NCI-H1930 (cell line): ENCODE measurements around the gene HSD11B2.

Source experiments
- DNase-seq, 2 experiments: peaks; one replicate each; lab custom pipeline; 2025; lab: John Stamatoyannopoulos, UW

HSD11B2 gene

DNA sequence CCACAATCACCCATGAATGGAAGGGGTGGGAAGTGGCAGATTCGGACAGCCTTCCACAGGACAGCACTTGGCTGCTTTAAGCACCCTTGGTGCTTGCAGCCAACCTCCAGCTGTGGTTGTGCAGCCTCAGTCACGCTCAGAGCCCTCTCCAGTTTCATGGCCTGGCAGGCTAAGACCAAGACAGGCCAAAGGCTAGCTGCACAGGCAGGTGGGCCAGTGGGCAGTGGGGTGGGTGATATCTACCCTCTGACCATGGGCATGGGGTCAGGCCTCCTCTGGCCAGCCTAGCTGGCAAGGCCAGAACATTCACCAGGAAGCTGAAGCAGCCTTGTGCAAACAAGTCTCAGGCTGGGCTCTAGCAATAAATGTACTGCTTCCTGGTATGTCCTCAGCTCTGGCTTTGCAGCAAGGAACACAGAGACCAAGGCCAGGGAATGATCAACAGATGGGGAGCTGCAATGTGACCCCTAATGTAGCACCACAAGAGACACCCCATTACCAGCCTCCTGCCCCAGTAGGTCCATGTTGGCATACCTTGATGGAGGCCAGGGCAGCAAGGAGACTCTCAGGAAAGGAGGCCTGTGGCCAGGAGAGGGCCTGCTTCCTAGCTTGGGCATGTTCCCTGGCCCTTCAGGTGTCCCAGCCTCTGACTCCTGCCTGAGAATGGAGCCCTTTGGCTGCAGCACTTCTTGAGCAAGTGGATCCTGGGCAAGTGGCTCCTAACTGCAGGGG lies 20.9 kb downstream of the HSD11B2 start:
- DNase-seq: no peak

DNA sequence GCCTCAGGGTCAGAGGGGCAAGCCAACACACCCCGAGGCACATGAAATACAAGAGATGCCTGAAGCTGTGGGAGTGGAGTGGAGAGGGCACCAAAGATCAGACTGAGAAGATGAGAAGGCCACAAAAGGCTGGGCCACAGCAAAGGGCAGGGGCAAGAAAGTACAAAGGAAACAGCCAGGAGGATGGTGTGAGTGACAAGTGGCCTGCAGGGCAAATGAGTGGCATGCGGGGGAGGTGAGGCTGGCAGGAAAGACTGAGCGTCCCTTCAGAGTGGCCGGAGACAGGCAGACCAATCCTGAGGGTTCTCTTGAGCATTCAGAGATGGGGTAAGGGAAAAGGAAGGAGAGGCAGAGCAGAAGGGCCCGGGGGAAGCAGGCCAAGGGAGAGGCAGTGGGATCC lies 23.2 kb downstream of the HSD11B2 start:
- no peak for DNase-seq

DNA sequence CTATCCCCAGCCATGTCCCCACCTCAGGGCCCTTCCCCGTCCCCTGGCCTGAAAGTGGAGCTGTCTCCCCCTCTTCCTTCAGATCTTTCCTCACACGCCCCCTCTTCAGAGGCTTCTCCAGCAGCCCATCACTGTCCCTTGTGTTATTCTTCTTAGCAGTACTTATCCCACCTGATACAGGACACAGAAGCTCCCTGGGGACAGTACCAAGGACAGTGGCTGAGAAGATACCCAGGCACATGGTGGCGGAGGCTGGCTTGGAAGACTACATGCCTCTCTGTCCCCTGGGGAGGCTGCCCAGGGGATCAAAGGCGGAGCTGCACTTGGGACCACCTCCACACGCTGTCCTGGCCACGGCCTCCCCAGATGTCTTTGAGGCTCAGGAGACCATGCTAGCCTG lies 23.9 kb downstream of the HSD11B2 start:
- DNase-seq: no peak

DNA sequence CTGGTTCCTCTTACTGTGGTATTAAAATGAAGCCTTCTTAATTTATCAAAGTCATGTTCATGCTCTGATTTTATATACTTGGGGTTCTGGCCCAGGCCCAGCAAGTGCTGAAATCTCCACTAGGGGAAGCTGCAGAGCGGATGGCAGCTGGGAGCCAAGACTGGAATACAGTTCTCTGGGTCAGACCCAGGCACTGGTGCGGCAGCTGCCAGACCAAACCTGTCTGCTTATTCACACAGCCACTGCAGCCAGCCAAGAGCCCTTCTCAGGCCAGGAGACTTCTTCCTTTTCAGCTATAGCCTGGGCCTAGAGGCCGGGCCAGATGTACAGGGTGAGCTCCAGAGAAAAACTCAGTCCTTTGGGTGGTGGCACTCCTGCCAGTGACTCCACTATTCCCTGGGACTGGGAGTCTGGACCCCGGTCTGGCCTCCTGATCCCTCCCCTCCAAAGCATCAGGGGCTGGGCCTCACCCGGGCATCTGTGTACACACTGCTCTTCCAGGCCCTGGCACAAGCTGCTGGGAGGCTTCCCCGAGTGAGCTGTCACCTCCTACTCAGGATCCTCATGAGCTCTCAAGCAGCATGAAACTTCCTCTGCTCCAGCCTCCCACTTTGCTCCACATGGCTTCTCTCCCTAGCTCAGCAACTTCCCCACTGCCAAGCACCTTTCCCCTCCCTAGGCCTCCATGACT lies 25.6 kb downstream of the HSD11B2 start:
- no peak for DNase-seq

DNA sequence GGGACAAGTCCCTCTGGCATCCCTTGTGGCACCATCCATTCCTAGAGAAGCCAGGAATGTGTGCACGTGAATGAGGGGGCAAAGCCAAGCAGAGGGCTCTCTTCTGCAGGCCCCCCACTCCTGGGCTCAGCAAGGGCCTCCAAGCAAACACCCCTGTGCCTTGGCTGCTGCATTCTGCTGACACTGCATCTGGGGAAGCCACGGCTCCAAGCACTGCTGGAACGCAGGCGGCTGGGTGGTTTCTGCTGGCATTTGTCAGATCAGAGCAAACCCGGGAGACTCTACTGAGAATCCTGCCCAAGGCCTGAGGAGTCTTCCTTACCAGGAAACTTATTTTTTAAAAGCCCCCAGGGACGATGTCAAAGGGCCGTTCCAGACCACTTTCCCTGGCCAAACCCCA lies 26.7 kb downstream of the HSD11B2 start:
- DNase-seq: no peak

DNA sequence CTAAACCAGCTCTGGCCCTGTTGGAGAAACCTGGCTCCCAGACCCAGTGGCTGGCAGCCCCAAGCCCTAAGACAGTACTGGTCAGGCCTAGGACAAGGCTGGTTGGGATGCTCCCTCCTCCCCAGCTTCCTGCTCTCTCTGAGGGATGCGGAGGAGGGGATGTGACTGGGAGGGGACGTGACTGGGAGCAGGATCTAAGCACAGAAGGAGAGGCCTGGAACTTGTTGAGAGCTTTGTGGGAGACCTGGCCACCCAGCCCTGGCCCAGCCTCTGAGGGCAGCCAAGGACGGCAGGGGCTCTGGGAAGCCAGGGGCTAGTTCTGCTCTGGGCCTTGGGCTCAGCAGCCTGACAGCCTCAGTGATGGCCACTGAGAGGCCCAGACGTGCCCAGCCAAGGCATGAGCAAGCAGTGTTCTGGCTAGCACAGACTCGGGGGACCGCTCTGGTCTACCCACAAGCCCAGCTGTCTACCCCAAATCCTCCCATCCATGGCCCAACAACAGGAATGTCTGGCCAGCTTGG lies 27.3 kb downstream of the HSD11B2 start:
- no peak for DNase-seq

DNA sequence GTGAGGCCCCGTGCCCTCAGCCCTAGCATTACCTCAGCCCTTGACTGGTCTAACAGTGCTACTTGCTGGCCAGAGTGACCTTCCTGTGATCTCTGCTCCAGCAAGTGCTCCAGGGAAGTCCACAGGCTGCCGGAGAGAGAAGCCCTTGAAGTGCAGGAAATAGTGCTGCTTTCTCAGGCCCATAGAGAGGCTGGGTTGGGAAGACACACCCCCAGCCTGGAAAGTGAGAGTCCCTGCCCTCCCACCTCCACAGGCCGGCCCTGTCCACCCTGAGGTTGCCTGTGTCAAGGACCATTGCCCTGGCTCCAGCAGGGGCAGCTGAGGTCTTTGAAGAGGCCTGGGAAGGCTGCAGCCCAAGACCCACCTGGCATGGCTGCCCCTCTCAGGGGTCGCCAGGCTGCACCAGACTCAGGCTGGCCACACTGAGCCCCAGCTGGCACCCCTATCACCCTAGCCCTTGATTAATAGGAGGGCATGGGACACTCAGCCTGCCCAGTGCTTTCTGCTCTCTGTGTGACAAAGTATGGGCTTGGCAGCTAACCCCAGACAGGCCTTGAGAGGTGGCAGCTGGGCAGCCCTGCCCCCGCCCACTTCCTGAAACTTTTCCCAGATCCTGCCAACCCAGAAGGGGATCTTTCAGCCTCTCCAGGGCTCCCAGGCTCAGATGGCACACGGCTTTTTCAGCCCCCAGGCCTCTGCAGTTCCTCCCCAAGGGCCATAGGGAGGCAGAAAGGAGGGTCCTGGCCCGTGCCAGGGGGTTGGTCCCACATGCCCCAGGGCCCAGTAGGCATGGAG lies 28.3 kb downstream of the HSD11B2 start:
- DNase-seq: no peak

DNA sequence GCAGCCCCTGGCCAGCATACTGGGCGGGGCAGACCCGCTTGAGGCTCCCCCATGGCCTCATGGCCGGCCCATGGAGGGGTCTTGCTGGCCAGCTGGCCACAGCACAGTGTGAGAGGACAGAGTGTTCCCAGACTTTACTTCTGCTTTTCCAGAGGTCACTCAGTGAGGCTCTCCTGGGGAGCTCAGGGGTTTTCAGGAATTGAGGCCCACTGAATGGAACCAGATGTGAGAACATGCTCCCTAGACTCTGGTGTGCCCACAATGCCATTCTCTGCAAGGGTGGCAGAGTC lies 28.9 kb downstream of the HSD11B2 start:
- DNase-seq: no peak

DNA sequence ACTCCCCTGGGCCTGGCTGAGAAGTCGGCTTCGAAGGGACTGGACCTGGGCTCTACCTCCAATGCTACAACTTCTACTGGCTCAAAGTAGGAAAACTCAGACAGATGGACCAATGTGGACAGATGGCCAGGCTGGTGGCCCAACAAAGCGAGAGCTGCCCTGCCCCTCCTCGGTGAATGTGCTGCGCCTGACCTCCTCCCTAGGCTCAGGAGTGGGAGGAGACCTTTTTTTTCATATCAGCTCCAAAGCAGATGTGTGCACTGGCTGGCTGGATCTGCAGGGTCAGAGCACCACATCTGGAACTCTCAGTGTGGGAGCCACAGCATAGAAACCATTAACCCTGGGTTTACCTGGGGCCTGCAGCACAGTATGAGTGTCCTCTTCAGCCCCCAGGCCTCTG lies 29.2 kb downstream of the HSD11B2 start:
- no peak for DNase-seq

DNA sequence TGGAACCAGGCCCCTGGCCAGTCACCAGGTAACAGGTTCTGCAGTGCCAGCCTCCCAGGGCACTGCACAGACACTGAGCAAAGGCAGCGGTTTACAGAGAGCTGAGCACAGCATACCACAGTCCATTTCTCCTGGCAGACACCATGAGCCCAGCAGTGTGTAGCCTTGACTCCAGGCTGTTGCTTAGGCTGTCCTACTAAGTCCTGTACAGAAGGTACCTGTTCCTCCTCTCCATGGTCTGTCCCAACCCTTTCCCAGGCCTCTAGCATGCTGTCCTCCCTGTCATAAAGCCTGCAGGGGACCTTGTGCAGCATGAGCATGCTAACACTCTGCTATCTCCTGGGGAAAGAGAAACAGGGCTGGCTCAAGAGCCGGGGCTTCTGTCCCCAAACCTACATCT lies 30.0 kb downstream of the HSD11B2 start:
- DNase-seq: no peak

DNA sequence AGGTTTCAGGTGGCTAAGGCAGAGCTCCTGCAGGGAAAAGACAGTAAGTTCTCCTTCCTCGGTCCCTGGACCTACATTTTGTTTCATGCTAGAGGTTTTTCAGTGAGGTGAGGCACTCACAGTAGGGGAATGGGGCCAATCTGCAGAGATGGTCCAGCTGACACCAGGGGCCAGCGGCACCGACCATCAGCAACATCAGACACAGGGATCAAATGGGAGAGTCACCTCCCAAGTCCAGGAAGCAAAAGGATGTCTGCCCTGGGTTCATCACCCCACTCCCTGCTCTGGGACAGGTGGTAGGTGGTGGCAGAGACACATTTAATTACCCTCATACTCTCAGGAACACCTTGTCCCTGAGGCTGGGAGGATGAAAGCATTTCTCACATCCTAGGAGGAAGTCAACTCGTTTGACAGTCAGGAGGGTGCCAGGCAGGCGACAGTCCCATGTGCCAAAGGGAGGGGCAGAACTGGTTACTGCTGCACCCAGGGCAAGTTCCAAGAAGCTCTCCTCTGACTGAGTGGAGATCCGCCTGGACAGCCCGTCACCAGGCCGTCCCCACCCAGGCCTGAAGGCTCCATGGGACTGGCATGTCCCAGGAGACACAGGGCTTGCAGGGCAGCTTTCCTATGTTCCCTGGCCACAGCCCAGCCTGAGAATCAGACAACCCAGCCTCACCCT lies 30.8 kb downstream of the HSD11B2 start:
- DNase-seq: no peak

DNA sequence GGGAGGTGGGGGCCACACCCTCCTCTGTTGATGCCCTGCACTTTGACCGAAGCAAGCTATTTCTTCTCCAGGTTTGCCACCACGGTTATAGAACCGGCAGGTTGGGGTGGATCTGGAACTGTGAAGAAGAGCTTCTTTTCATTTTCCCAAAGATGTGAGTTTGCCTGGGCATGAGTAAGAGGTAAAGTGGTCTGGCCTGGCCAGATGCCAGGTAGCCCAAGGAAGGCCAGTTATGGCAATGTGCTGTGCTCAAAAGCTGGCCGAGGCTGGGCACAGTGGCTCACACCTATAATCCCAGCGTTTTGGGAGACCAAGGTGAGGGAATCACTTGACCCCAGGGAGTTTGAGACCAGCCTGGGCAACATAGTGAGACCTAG lies 31.3 kb downstream of the HSD11B2 start:
- no peak for DNase-seq

DNA sequence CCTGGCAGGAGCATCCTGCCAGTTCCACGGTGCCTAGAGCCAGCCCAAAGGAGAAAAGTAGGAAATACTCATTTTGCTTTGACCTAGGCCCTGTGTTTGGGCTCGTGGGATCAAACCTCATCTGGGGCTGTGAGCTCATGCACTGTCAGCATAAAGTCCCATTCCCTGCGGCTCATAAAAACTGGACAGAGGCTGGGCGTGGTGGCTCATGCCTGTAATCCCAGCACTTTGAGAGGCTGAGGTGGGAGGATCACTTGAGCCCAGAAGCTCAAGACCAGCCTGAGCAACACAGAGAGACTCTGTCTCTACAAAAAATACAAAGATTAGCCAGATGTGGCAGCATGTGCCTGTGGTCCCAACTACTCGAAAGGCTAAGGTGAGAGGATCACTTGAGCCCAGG lies 32.1 kb downstream of the HSD11B2 start:
- DNase-seq: no peak

DNA sequence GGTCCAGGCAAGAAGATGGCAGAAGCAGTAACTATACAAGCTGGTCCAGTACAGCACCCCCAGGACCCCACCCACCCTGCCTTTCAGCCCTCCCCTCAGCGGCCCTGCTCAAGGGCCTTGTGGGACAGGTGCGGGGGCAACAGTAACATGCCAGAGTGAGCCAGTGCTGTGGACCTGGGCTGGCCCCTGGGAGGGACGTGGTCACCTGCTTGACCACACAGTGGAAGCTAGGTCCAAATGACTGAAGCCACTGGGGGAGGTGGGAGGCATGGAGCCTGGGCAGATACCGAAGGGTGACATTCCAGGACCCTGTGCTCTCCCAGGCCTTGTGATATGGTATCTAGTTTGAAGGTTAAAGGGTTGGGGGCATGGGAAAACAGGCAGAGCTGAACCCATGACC lies 32.8 kb downstream of the HSD11B2 start:
- DNase-seq: no peak

DNA sequence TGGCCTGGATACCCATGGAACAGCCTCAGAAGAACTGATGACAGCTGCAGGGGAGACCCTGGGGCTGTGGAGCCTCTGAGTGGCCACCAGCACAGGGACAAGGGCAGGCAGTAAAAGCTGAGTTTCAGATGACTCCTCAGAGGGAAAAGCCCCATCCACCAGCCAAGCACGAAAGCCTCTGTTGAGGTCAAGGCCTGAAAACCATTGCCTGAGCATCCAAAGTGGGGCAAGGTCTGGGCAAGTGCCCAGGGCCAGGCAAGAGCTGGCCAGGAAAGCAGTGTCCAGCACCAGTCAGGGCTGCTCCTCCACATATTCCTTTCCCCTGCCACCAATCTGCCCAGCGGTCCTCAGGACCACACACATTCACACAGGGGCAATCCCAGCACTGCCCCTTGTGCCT lies 33.6 kb downstream of the HSD11B2 start:
- DNase-seq: no peak

DNA sequence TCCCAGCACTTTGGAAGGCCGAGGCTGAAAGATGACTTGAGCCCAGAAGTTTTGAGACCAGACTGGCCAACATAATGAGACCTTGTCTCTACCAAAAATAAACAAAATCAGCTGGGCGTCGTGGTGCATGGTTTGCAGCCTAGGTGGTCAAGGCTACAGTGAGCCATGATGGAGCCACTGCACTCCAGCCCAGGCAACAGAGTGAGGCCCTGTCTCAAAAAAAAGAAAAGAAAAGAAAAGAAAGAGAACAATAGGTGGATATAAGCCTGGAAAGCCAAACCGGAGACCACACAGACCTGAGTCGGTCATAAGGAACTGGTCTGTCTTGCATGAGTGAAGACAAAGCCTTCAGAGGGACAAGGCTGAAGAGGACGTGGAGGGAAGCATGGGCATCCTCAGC lies 35.7 kb downstream of the HSD11B2 start:
- no peak for DNase-seq

DNA sequence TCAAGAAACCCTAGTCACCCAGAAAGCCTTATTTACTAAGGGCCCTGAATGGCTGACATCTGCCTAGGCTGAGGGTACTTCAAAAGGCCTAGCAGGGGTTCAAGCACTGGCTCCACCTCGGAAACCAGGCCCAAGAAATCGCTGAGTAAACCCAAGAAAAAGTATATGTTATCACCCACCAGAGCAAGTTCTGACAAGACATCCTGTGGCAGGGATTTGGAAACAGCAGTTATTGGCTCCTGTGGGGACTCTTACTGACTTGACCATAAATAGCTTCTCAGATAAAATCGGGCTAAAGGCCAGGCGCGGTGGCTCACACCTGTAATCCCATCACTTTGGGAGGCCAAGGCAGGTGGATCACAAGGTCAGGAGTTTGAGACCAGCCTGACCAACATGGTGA lies 37.8 kb downstream of the HSD11B2 start:
- DNase-seq: no peak

DNA sequence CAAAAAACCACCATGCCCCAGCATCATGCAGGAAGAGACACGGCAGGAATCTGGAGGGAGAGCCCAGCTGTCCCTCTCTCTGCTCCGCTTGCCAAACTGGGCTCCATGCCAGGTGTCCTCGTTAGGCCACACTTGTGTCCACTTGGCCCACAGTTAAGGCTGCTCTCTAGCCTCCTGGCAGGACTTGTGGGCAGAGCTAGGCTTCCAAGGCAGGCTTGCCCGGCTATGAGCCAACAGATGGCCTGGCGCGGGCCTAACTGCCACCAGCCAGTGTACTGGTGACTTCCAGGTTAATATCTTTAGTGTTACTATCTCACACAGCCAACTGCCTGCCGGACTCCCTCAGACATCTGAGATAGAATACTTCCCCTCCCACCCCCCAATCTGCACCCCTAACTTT lies 39.4 kb downstream of the HSD11B2 start:
- no peak for DNase-seq

DNA sequence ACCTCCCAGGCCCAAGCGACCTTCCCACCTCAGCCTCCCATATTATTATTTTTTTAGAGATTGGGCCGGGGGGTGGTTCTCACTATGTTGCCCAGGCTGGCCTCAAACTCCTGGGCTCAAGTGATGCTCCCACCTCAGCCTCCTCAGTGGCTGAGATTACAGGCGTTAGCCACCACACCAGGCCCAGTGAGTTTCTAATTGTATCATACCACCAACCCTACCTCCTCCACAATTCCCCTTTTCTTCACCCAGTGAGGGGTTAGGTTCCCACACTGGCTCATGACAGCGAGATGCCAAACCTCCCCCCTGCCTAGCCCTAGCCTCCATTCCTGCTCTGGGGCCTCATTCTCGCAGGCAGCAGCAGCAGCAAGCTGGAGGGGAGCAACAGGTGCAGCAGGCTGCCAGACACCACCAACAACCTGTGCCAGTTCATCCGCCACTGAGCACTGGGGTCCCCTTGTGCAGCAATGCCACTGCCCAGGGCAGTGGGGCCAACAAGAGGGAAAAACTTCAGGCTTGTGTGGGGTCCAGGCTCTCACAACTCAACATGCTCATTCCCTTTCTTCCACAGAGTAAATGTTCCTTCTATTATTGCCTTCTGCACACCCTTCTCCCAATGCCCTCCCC lies 41.0 kb downstream of the HSD11B2 start:
- no peak for DNase-seq

DNA sequence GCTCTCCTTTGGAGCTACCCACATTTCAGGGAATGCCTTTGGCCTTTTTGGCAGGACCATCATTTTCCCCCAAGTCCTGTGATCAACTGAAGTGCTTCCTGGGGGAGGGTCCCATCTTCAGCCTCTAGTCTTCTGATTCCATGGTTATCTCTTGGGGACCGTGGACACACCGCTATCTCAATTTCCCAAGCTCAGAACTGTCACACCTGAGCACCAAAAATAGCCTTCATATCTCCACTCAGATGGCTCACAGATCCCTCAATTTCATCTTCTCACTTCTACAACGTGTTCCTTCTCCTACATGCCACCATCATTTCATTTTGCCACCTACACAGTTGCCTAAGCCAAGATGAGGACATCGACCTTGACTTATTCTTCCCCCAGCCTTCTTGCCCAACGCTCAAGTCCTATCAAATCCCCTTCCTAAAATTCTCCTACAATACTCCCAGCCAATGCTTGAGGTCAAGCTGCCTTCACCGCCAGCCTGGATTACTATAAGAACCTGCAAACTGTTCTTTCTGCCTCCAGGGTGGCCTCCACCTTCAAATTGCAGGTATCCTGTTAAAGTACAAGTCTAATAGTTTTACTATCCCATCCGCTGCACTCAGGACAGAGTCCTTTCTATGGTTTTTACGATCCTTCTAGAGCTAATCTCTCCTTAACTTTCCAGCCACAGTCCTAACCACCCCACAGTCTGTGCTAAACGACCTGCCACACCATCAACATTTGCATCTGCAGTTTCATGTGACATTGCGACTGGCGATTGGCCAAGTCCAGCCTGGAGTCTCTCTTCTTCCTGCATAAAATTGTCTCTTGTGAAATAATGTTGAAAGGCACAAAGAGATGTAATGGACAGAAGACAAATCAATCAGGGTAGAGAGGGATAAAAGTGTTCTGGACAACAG lies 43.9 kb downstream of the HSD11B2 start:
- no peak for DNase-seq

DNA sequence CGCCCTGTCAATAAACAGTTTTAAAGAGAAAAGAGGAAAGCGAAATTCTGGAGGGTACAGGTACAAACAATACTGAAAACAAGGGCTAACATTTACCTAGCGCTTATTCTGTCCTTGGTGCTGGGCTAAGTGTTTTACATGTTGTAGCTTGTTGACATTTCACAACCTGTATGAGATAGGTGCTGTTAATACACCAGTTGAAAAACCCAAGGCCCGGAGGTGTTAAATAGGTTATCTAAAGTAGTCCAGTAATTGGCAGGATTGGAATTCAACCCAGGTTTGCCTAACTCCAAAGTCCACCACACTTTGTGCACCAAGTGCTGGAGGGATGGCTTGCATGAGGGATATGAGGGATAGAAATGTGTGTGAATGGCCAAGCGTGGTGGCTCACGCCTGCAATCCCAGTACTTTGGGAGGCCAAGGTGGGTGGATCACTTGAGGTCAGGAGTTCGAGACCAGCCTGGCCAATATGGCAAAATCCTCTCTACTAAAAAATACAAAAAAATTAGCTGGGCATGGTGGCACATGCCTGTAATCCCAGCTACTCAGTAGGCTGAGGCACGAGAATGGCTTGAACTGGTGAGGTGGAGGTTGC lies 47.1 kb downstream of the HSD11B2 start:
- no peak for DNase-seq
